OCI-LY3 (cell line): ENCODE data around the gene TMEM183A.
"Not testable (repeated sequence)": the region's sequence is repeated elsewhere in the genome, so short reads cannot be mapped to it uniquely, and the experiment has no call there.

Experiments
- H2AFZ ChIP-seq: fragments of 200-600, 300-600 bp; shearing (Covaris generic); 2 replicates; pipeline ENCODE4 v1.6.0; 2014; ENCODE audit warnings: antibody characterized with exemption, low read depth, low read length
- H3K27ac ChIP-seq: fragments of 200-600, 300-600 bp; sonication (generic); 2 replicates; pipeline ENCODE4 v1.5.1; 2014; ENCODE audit warnings: mild to moderate bottlenecking, low read length, moderate library complexity, mixed read lengths
- H3K27me3 ChIP-seq: fragments of 200-600, 300-600 bp; sonication (generic); 2 replicates; pipeline ENCODE4 v1.6.1; 2014; ENCODE audit warnings: low read depth, low read length, mixed read lengths
- H3K36me3 ChIP-seq: fragments of 200-600, 300-600 bp; sonication (generic); replicated peaks from 2 replicates; pipeline ENCODE3; 2014; ENCODE audit warnings: low read depth, low read length, mixed read lengths
- H3K4me1 ChIP-seq: fragments of 300-600, 200-600 bp; sonication (generic); 2 replicates; pipeline ENCODE4 v1.6.1; 2014; ENCODE audit warnings: low read length, mixed read lengths
- H3K4me2 ChIP-seq: fragments of 200-600, 300-600 bp; sonication (generic); 2 replicates; pipeline ENCODE4 v1.6.1; 2014; ENCODE audit warnings: low read length, mixed read lengths
- H3K4me3 ChIP-seq: fragments of 300-600, 200-600 bp; sonication (generic); 2 replicates; pipeline ENCODE4 v1.5.1; 2014; ENCODE audit warnings: antibody characterized with exemption, mild to moderate bottlenecking, low read length, moderate library complexity
- H3K79me2 ChIP-seq: fragments of 300-600, 200-600 bp; shearing (Covaris generic); 2 replicates; pipeline ENCODE4 v1.6.1; 2014; ENCODE audit warnings: mild to moderate bottlenecking, low read length, mixed read lengths
- H3K9ac ChIP-seq: fragments of 300-600, 200-600 bp; shearing (Covaris generic); 2 replicates; pipeline ENCODE4 v1.6.0; 2014; ENCODE audit warnings: mild to moderate bottlenecking, low read length, moderate library complexity
- H3K9me3 ChIP-seq: fragments of 200-600, 300-600 bp; shearing (Covaris generic); 2 replicates; pipeline ENCODE4 v1.6.1; 2014; ENCODE audit warnings: low read length, mixed read lengths; ENCODE audit not compliant: insufficient read depth
- H4K20me1 ChIP-seq: fragments of 200-600, 300-600 bp; sonication (generic); 2 replicates; pipeline ENCODE4 v1.6.1; 2016; ENCODE audit warnings: low read length, mixed read lengths; ENCODE audit not compliant: insufficient read depth
- CTCF ChIP-seq: fragments of 200-600, 300-600 bp; sonication (generic); IDR thresholded peaks from 2 replicates; pipeline ENCODE4 v1.5.1; 2014; ENCODE audit warnings: antibody characterized with exemption, low read length, low read depth
- EZH2phosphoT487 ChIP-seq: fragments of 200-600 bp; shearing (Covaris generic); IDR thresholded peaks from 2 replicates; pipeline ENCODE4 v1.6.1; 2018; ENCODE audit warnings: antibody characterized with exemption, mixed run types, low read depth

TMEM183A gene

GRCh38 chr1:203009185-203009584 is 2.0 kb downstream of the TMEM183A start:
- no peak overlapping the region for H3K4me3 ChIP-seq
- H3K36me3 ChIP-seq: peaks cover 30% of the 10 kb centered on the region
- H3K4me2 ChIP-seq: no peak overlapping the region

GRCh38 chr1:203011582-203011981 is 4.4 kb downstream of the TMEM183A start:
- Histone ChIP-seq H3K9me3 (no peaks in the 10 kb centered on the region), H3K27ac (no peak overlapping the region), H3K36me3 (peaks cover 50% of the 10 kb centered on the region), H3K4me3 (no peak overlapping the region), H3K79me2 (peaks cover 47% of the 10 kb centered on the region), H3K4me2 (no peak overlapping the region), H4K20me1 (no peaks in the 10 kb centered on the region), H3K4me1 (peaks cover 8% of the 10 kb centered on the region), H2AFZ (no peak overlapping the region), H3K27me3 (no peaks in the 10 kb centered on the region), H3K9ac (no peak overlapping the region)
- TF ChIP-seq CTCF (no peak), EZH2phosphoT487 (no peak)

More at GRCh38 chr1:203009185-203009584, 2.0 kb downstream of the TMEM183A start:
- no peaks in the 10 kb centered on the region for H3K9me3 ChIP-seq
- TF ChIP-seq EZH2phosphoT487: no peak
- no peak for TF ChIP-seq CTCF
- no peak overlapping the region for H3K27ac ChIP-seq
- H3K9ac ChIP-seq: no peak overlapping the region
- peaks cover 47% of the 10 kb centered on the region for H3K79me2 ChIP-seq
- no peaks in the 10 kb centered on the region for H3K27me3 ChIP-seq
- peaks cover 12% of the 10 kb centered on the region for H3K4me1 ChIP-seq
- no peaks in the 10 kb centered on the region for H4K20me1 ChIP-seq
- no peak overlapping the region for H2AFZ ChIP-seq

GRCh38 chr1:203017061-203017460 is 9.9 kb downstream of the TMEM183A start:
- H3K4me3 ChIP-seq: no peak overlapping the region
- peaks cover 74% of the 10 kb centered on the region for H3K36me3 ChIP-seq
- no peak for TF ChIP-seq CTCF
- no peak for TF ChIP-seq EZH2phosphoT487
- H3K27me3 ChIP-seq: no peaks in the 10 kb centered on the region
- peaks cover 10% of the 10 kb centered on the region for H3K79me2 ChIP-seq
- H3K4me1 ChIP-seq: no peaks in the 10 kb centered on the region
- H4K20me1 ChIP-seq: no peaks in the 10 kb centered on the region
- H3K27ac ChIP-seq: no peak overlapping the region
- H2AFZ ChIP-seq: no peak overlapping the region
- H3K4me2 ChIP-seq: no peak overlapping the region
- no peaks in the 10 kb centered on the region for H3K9me3 ChIP-seq
- no peak overlapping the region for H3K9ac ChIP-seq

GRCh38 chr1:203017692-203018091 is 10.5 kb downstream of the TMEM183A start:
- Histone ChIP-seq H3K4me1 (no peaks in the 10 kb centered on the region), H4K20me1 (no peaks in the 10 kb centered on the region)

DNA sequence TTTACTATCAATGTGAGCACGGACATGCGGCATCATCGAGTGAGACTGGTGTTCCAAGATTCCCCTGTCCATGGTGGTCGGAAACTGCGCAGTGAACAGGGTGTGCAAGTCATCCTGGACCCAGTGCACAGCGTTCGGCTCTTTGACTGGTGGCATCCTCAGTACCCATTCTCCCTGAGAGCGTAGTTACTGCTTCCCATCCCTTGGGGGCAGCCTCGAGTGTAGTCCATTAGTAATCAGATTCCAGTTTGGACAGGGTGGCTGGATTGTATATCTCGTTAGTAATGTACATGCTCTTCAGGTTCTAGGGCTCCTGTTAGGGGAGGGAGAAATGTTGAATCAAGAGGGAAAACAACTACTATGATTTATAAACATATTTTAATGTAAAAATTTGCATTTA is 15.7 kb downstream of the TMEM183A start:
- not testable (repeated sequence) for H4K20me1 ChIP-seq, H3K9me3 ChIP-seq, H3K9ac ChIP-seq, H3K27ac ChIP-seq, H3K27me3 ChIP-seq, H3K79me2 ChIP-seq, H3K4me1 ChIP-seq, H3K4me3 ChIP-seq, H2AFZ ChIP-seq, H3K4me2 ChIP-seq
- H3K36me3 ChIP-seq: peaks cover 60% of the 10 kb centered on the region

More at GRCh38 chr1:203017692-203018091, 10.5 kb downstream of the TMEM183A start:
- Histone ChIP-seq H3K27me3 (no peaks in the 10 kb centered on the region), H3K27ac (no peak overlapping the region), H3K36me3 (peaks cover 70% of the 10 kb centered on the region), H3K9ac (no peak overlapping the region), H2AFZ (no peak overlapping the region), H3K9me3 (no peaks in the 10 kb centered on the region), H3K79me2 (peaks cover 6% of the 10 kb centered on the region), H3K4me2 (no peak overlapping the region), H3K4me3 (no peak overlapping the region)
- TF ChIP-seq CTCF (no peak), EZH2phosphoT487 (no peak)
